NCI-H1048 (cell line): ENCODE measurements around the gene DCAKD.

Experiments used
- DNase-seq: peaks from one replicate; lab custom pipeline; 2025; lab: John Stamatoyannopoulos, UW

Gene DCAKD

GRCh38 chr17:45051060-45051719 lies at the start of gene DCAKD:
Gene DCAKD, minus strand, starts transcription at chr17:45051632. Its CDS starts 16,747 bp downstream, at chr17:45034885.
- peak; percentile 93 for DNase-seq

DNA sequence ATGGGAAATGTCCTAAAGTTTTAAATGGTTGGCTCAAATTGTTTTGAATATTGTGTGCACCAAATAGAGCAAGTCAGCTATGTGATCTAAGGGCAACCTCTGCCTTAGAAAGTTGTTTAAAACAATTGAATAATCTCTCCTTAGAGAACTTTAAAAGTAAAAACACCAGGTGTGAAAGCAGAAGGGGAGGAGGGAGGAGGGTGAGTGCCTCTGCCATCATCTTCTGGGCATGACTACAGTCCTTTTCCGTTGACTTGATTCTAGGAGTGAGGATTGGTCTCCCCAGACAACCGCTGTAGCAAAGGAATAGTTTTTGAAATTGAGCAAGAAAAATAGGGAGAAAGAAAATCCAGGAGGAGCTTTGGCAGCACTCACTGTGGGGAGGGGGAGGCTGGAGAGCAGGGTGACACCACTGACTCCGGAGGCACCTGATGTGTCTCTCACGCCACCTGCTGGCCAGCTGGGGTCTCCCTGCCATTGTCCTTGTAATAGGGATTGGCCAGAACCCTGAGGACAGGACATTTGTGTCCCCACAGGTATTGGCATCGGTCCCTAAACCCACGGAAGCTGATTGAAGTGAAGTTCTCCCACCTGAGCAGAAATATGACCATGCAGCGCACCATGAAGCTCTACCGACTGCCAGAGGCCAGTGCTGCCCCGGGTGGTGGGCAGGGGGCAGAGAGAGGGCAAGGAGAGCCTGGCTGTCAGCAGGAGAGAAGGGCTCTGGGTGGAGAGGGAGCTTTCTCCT lies 47.6 kb upstream of the DCAKD start:
- DNase-seq = peak; percentile 23

DNA sequence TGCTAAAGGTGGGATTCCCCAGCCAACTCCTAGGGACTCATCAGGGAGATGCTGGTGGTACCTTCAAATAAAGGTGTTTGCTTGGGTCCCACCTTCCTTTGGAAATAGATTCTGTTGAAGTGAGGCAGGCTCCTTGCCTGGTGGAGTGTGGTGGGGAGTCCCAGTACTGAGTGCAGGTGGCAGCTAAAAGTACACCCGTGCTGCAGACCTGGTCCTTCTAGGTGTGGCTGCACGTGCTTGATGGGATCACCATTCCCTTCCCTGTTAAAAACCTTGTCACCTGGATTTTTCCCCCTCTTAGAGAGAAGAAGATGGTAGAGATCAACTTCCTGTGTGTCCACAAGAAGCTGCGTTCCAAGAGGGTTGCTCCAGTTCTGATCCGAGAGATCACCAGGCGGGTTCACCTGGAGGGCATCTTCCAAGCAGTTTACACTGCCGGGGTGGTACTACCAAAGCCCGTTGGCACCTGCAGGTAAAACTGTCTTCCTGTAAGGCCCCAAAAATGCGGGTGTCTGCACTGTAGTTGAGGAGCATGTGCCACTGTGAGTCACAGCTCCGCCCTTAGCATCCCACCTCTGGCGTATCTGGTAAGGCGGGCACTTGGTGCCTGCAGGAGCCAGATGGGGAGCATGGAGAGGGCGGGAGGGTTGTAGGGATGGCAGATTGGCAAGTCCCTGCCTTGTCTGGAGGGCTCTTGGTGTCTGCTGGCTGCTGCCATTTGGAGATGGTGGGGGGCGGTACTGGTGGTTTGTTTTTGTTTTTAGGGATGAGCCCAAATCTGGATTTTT lies 46.8 kb upstream of the DCAKD start:
- DNase-seq = no peak

- DNase-seq = no peak
Observed at GRCh38 chr17:45096926-45097325, 45.5 kb upstream of the DCAKD start.

DNA sequence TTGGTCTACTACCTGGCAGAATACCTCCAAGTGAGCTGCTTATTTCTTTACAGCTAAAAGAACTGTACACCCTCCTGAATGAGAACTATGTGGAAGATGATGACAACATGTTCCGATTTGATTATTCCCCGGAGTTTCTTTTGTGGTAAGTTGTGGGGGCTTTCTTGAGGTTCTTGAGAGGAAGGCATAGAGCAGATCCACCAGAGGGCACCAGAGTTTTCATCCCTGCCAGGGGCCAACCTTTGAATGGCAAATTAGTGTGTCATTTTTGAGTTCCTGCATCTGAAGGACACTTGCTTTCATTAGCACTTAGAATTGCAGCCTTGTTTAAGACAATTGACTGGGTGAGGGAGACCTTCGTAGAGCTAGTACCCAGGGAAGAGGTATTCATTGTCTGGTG lies 44.7 kb upstream of the DCAKD start:
- no peak for DNase-seq

DNA sequence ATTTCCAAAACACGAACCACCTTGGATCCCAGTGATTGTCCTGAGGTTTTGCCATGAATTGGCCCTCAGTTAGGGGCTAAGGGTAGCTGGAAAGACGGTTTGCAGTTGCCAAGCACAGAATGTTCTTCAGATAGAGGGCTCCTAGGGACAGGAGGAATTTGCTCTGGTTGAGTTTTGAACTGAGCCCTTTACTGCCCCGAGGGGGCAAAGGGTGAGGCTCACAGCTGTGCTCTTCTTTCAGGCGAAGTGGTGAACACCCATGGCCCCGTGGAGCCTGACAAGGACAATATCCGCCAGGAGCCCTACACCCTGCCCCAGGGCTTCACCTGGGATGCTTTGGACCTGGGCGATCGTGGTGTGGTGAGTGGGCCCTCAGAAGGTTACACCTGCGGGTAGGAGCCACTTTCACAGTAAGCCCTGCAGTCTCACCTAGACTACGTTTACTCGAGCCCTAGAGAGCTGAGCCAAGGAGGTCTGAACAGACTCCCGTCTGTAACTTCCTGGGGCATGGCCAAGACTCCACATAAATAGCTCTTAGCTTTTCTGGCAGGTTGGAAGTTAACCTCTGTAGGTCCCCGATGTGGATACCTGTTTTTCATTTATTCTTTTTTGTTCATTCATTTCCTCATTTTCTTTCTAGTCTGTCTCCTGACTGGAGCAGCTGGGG lies 42.1 kb upstream of the DCAKD start:
- no peak for DNase-seq

DNA sequence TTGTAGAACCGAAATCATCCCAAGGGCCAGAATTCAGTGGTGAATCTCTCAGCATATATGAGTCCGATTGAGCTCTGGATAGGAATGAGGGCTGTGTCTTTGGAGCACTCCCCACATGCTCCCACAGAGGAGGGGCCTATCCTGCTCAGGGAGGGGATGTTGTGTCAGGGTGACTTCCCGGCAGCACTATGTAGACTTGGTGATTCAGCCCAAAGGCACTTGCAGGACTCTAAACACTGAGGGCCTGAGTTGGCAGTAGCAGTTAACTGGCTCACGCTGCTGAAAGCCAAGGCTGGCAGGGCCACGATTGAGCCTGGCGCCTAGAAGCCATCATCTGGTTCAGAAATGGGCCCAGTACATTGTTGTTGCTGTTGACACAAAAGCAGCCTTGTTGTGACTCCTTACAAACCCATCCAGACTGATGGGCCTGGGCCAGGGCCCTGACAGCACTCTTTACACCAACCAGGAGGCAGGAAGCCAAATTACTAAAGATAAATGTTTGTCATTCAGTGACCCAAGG lies 41.5 kb upstream of the DCAKD start:
- no peak for DNase-seq

GRCh38 chr17:45091778-45092425 lies 40.5 kb upstream of the DCAKD start:
- DNase-seq = no peak

GRCh38 chr17:45090711-45091110 lies 39.3 kb upstream of the DCAKD start:
- DNase-seq = no peak

- no peak for DNase-seq
Observed at GRCh38 chr17:45088741-45089140, 37.3 kb upstream of the DCAKD start.

DNA sequence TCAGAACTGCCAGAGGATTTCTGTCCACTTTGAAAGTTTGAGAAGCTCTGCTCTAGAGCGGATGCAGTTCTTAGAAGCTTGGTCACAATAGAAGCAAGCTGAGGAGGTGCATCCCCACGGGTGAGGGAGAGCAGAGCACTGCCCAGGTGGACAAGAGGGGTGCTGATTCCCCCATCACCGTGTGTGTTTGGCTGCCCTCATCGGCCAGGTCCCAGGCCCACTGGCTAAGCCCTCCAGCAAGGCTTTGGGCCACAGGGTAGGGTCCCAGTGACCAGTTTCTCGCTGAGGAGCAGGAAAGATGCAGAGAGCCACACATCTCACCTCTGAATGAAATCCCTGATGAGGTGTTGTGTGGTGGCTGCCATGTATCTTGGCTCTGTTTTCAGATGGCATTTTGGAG lies 36.5 kb upstream of the DCAKD start:
- DNase-seq = no peak

- no peak for DNase-seq
Observed at GRCh38 chr17:45087504-45087975, 36.1 kb upstream of the DCAKD start.

DNA sequence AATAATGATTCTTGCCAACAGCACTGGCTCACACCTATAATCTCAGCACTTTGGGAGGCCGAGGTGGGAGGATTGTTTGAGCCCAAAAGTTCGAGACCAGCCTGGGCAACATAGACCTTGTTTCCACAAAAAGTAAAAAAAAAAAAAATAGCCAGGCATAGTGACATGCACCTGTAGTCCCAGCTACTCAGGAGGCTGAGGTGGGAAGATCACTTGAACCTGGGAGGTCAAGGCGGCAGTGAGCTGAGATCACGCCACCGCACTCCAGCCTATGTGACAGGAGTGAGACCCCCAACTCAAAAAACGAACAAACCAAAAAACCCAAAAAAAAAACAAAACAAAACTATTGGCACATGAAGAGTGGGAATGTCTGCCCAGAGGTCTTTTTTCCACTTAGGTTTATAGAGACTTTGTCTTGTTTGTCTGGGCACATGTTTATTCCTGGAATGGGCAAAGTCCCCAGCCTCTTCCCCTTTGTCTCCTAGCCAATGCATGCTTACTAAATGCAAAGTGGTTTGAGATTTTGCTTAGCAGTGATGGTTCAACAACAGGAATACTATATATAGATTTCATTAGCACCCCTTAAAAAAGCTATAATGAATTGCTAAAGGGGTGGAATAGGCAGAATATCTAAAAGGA lies 35.6 kb upstream of the DCAKD start:
- DNase-seq = no peak

- DNase-seq = no peak
Observed at GRCh38 chr17:45086391-45086790, 35.0 kb upstream of the DCAKD start.

DNA sequence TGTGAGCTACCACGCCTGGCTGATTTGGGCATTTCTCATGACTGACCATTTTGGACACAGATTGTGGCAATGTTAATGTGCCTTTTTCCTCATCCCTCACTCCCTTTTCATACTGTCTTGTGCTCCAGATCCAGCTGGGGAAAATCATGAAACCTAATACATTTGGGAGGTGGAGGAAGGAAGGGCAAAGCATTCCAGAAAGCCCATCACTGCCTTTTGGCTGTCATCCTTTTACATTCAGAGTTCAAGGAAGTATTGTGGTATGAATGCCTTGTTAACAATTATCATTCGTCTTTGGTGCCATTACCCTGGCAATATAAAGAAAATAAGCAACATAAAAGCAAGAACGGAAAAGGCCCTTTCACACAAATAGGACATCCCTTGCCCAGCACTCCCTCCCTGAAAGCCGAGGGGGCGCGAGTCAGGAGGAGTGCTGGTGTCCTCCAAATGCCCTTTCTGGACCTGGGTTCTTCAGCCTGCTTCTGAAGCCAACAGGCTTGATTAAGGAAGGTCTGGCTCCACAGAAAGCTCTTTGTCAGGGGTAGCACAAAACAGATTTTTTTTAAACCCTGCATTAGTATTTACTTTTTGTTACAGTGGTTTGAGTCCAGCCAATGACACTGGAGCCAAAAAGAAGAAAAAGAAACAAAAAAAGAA lies 29.7 kb upstream of the DCAKD start:
- DNase-seq = no peak

DNA sequence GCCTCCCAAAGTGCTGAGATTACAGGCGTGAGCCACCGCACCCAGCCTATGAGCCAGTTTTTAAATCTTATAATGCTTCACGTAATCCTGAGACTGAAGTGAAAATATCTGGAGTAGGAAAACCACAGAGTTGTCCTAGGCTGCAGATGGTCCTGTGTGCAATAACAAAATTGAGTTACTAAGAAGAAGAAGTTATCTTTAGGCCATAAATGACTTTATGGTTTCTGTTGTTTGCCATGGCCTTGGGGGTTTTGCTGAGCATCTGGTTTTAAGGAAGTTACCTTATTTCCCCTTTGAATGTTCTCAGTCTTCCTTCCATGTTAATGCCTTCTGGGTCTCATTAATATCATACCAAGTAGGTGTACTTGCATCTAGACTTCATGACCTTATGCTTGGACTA lies 26.2 kb upstream of the DCAKD start:
- DNase-seq = no peak

GRCh38 chr17:45073414-45074070 lies 22.1 kb upstream of the DCAKD start:
- DNase-seq = no peak

- DNase-seq = no peak
Observed at GRCh38 chr17:45070809-45071208, 19.4 kb upstream of the DCAKD start.

DNA sequence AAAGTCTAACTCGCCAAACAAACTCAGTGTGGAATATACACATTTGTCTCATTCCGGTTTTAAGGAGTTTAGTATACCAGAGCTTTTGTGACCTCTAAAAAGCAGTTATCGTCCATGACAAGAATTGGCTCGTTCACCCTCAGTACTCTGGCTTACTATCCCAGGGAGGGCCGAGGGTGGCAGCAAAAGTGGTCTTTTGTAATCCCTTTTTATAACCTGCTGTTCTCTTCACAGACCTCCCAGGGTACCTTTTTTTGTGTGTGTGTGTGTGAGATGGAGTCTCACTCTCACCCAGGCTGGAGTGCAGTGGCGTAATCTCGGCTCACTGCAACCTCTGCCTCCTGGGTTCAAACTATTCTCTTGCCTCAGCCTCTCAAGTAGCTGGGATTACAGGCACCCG lies 18.6 kb upstream of the DCAKD start:
- DNase-seq = no peak

DNA sequence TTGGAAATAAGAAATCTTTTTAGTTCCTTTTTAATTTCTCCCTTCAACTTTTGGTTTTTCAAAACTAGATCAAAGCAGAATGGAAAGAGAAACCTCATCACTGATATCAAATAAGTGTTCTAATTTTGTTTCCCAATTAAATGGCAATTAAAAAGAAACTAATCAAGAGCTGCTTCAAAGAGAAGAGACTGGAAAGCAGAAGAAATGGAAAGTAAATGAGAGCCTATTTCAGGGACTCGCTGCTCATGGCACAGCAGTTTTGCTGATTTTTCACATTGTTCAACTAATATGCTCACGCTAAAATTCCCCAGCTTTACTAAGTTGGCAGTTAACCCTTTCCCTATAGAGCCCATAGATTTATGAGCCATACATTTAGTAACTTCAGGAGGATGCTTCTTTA lies 16.2 kb upstream of the DCAKD start:
- DNase-seq = no peak
